ENCODE data around the gene EFCC1.

GRCh38 chr3:129051871-129052340 lies 50.8 kb downstream of the EFCC1 start:
- TF ChIP-seq CTCF (IDR thresholded peaks at IDR 0.05) (no peak), POLR2A (IDR thresholded peaks at IDR 0.05) (peak; percentile 43), POLR2AphosphoS5 (IDR thresholded peaks at IDR 0.05) (peak; percentile 17 to 41 (median 23))

Data from transverse colon (tissue), 4 donors.